Peyer's patch (tissue), 4 donors: ENCODE data around the gene MEF2A. TPM values are rescaled to one million over a fixed set of nuclear protein-coding genes. Genes with fewer than 3 reads are reported as not detected.

Experiments
- DNase-seq, 3 donors: peaks; one replicate each; pipeline ENCODE4 v3.0.0-alpha.2; 2017 to 2019
- H3K27ac ChIP-seq, 4 donors: fragments of 200-600 bp; sonication (generic); one replicate each; pipeline ENCODE4 v1.5.1; 2016 to 2019
- H3K27me3 ChIP-seq, 2 donors: fragments of 200-600 bp; sonication (generic); one replicate each; pipeline ENCODE4 v1.5.1; 2019
- H3K36me3 ChIP-seq, 3 donors: fragments of 200-600 bp; sonication (generic); one replicate each; pipeline ENCODE4 v1.5.1; 2016 to 2019
- H3K4me1 ChIP-seq, 4 donors: fragments of 200-600 bp; sonication (generic); one replicate each; pipeline ENCODE4 v1.5.1; 2016 to 2019
- H3K4me3 ChIP-seq, 4 donors: fragments of 200-600 bp; sonication (generic); 1 replicate in 3 of 4; 2 replicates in 1 of 4; pipeline ENCODE4 v1.5.1; 2016 to 2019; ENCODE audit warnings: mild to moderate bottlenecking in 1 of 4
- H3K9me3 ChIP-seq, 4 donors: fragments of 200-600 bp; sonication (generic); one replicate each; pipeline ENCODE4 v1.5.1; 2016 to 2019; ENCODE audit warnings: mild to moderate bottlenecking in 1 of 4
- CTCF ChIP-seq, 6 experiments: fragments of 450-650 bp in 4 of 6; fragments of 200-600 bp in 2 of 6; sonication (generic) in 1 of 6; IDR thresholded peaks; one replicate each; pipeline ENCODE4 v1.5.1; 2017 to 2019; ENCODE audit warnings: antibody characterized with exemption in 6 of 6, mild to moderate bottlenecking in 3 of 6, moderate library complexity in 1 of 6
- POLR2A ChIP-seq, 2 donors: fragments of 450-650 bp; IDR thresholded peaks; one replicate each; pipeline ENCODE4 v1.5.1; 2017; ENCODE audit warnings: antibody characterized with exemption in 2 of 2, mild to moderate bottlenecking in 2 of 2, moderate library complexity in 2 of 2
- total RNA-seq, 4 donors: library from RNA; depleted of rRNA; stranded (reverse); fragments of >200 nt; gene quantifications; one replicate each; pipeline ENCODE4 v1.1.0, GENCODE V29; 2016

MEF2A gene
- total RNA-seq, 4 donors from 2014 or later: 34.1 to 94.1 (median 41.4) TPM

GRCh38 chr15:99546441-99547100, 19.2 kb upstream of the MEF2A start:
- Histone ChIP-seq H3K27ac (no peak overlapping the region), H3K27me3 (no peaks in the 10 kb centered on the region), H3K9me3 (no peaks in the 10 kb centered on the region), H3K4me1 (no peaks in the 10 kb centered on the region), H3K4me3 (no peak overlapping the region), H3K36me3 (no peaks in the 10 kb centered on the region)
- no peak for DNase-seq
- TF ChIP-seq POLR2A (IDR thresholded peaks at IDR 0.05): no peak
- no peak for TF ChIP-seq CTCF (IDR thresholded peaks at IDR 0.05)

- DNase-seq: no peak
- Histone ChIP-seq H3K27me3 (no peaks in the 10 kb centered on the region), H3K4me3 (no peak overlapping the region), H3K27ac (no peak overlapping the region), H3K4me1 (no peaks in the 10 kb centered on the region), H3K9me3 (no peaks in the 10 kb centered on the region), H3K36me3 (no peaks in the 10 kb centered on the region)
- TF ChIP-seq CTCF (IDR thresholded peaks at IDR 0.05) (no peak), POLR2A (IDR thresholded peaks at IDR 0.05) (no peak)
These were observed 18.3 kb upstream of the MEF2A start for GRCh38 chr15:99547517-99547916.

- Histone ChIP-seq H3K9me3 (no peaks in the 10 kb centered on the region), H3K27ac (no peak overlapping the region), H3K27me3 (no peaks in the 10 kb centered on the region), H3K36me3 (no peaks in the 10 kb centered on the region), H3K4me1 (no peaks in the 10 kb centered on the region), H3K4me3 (no peak overlapping the region)
- no peak for TF ChIP-seq CTCF (IDR thresholded peaks at IDR 0.05)
- TF ChIP-seq POLR2A (IDR thresholded peaks at IDR 0.05): no peak
- DNase-seq: no peak
These were observed 15.7 kb upstream of the MEF2A start for GRCh38 chr15:99550077-99550476.

- Histone ChIP-seq H3K4me1 (no peaks in the 10 kb centered on the region), H3K36me3 (no peaks in the 10 kb centered on the region), H3K27me3 (no peaks in the 10 kb centered on the region), H3K27ac (no peak overlapping the region), H3K9me3 (no peaks in the 10 kb centered on the region), H3K4me3 (no peak overlapping the region)
- TF ChIP-seq POLR2A (IDR thresholded peaks at IDR 0.05) (no peak), CTCF (IDR thresholded peaks at IDR 0.05) (no peak)
- no peak for DNase-seq
These were observed 13.7 kb upstream of the MEF2A start for GRCh38 chr15:99552111-99552510.

GRCh38 chr15:99554880-99555488, 10.8 kb upstream of the MEF2A start:
- Histone ChIP-seq H3K27ac (no peak overlapping the region), H3K36me3 (no peaks in the 10 kb centered on the region), H3K4me3 (no peak overlapping the region), H3K4me1 (no peaks in the 10 kb centered on the region), H3K27me3 (no peaks in the 10 kb centered on the region), H3K9me3 (no peaks in the 10 kb centered on the region)
- no peak for DNase-seq
- TF ChIP-seq CTCF (IDR thresholded peaks at IDR 0.05) (no peak), POLR2A (IDR thresholded peaks at IDR 0.05) (no peak)
